HG03342 (cell line): Measurements from ENCODE around the gene MDM4.

Source experiments
- ATAC-seq: cut with Tn5 transposase; IDR thresholded peaks from one replicate; pipeline ENCODE4 v1.9.1; 2021; ENCODE audit warnings: mild to moderate bottlenecking, moderate library complexity; ENCODE audit not compliant: unreplicated experiment

MDM4 gene

GRCh38 chr1:204600968-204601367 is 84.8 kb downstream of the MDM4 start:
- ATAC-seq = no peak

DNA sequence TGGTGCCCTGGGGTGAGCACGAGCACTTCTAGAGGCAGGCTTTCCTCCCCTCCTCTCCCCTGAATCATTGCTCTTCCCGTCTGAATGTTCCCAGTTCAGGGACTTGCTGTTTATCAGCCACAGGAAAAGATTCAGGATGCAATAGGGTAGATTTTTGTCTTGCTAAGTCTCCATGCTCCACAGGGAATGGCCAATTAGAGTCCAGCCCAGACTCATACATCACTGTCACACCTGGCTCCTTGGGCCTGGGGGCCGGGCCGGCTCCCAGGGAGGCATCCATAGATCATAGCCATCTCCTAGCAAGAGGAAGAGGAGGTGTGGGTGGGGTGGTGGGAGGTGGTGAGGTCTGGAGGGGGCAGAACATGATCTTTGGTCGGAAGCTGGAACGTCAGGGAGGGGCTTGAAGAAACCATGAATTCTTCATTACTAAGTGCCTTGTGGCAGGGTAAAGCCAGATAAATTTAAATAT is 85.9 kb downstream of the MDM4 start:
- no peak for ATAC-seq

GRCh38 chr1:204602871-204603542 is 86.8 kb downstream of the MDM4 start:
- no peak for ATAC-seq

GRCh38 chr1:204605791-204606190 is 89.6 kb downstream of the MDM4 start:
- ATAC-seq = no peak
